Stimulated activated naive B cell treated with anti-CD40 and anti-IgM and Interleukin-4, amounts not matched to agents 10 μg/mL and 1 μg/mL and 100 μg/mL, for 72 hours (primary cell): ENCODE data around the gene CNOT8.
A peak's percentile ranks its signal among the peaks of the same experiment; 100 is the strongest.

ENCODE experiments used
- ATAC-seq, 2 donors: fragments of 150-1000 bp; cut with Tn5 transposase; replicated peaks; 2 replicates each; pipeline ENCODE4 v1.10.0; 2021; ENCODE audit warnings: moderate library complexity in 1 of 2
- DNase-seq: peaks from one replicate; pipeline ENCODE4 v3.0.0; 2021
- H3K27ac Mint-ChIP-seq: one replicate; pipeline ENCODE4 v1.8.0; 2022; ENCODE audit warnings: mild to moderate bottlenecking, mixed read lengths
- H3K27me3 Mint-ChIP-seq, 2 donors: one replicate each; pipeline ENCODE4 v1.8.0; 2022; ENCODE audit warnings: mixed read lengths in 2 of 2
- H3K36me3 Mint-ChIP-seq, 2 donors: one replicate each; pipeline ENCODE4 v1.8.0; 2022; ENCODE audit warnings: mixed read lengths in 2 of 2, mild to moderate bottlenecking in 1 of 2
- H3K4me1 Mint-ChIP-seq, 2 donors: one replicate each; pipeline ENCODE4 v1.8.0; 2022; ENCODE audit warnings: mixed read lengths in 2 of 2, mild to moderate bottlenecking in 1 of 2
- H3K4me3 Mint-ChIP-seq, 2 donors: one replicate each; pipeline ENCODE4 v1.8.0; 2022; ENCODE audit warnings: mild to moderate bottlenecking in 2 of 2, mixed read lengths in 2 of 2, moderate library complexity in 1 of 2
- H3K9me3 Mint-ChIP-seq, 2 donors: one replicate each; pipeline ENCODE4 v1.8.0; 2022; ENCODE audit warnings: mixed read lengths in 2 of 2, mild to moderate bottlenecking in 1 of 2

CNOT8 gene

GRCh38 chr5:154842689-154843530, 15.5 kb upstream of the CNOT8 start:
- H3K4me1 Mint-ChIP-seq = no peaks in the 10 kb centered on the region
- H3K36me3 Mint-ChIP-seq = peaks cover 9 to 26% of the 10 kb centered on the region in 2 donors
- H3K27me3 Mint-ChIP-seq = no peaks in the 10 kb centered on the region
- H3K27ac Mint-ChIP-seq = no peak overlapping the region
- no peak for DNase-seq
- no peak for ATAC-seq
- no peak overlapping the region for H3K4me3 Mint-ChIP-seq
- H3K9me3 Mint-ChIP-seq = no peaks in the 10 kb centered on the region

- no peaks in the 10 kb centered on the region for H3K27me3 Mint-ChIP-seq
- no peak overlapping the region for H3K27ac Mint-ChIP-seq
- H3K4me1 Mint-ChIP-seq = peaks cover 2 to 6% of the 10 kb centered on the region in 2 donors
- no peak overlapping the region for H3K4me3 Mint-ChIP-seq
- no peak for ATAC-seq
- DNase-seq = no peak
- peaks cover 6 to 22% of the 10 kb centered on the region in 2 donors for H3K36me3 Mint-ChIP-seq
- no peaks in the 10 kb centered on the region for H3K9me3 Mint-ChIP-seq
These were observed 13.6 kb upstream of the CNOT8 start for GRCh38 chr5:154844809-154845208.

- Mint-ChIP-seq H3K36me3 (peaks cover 10 to 21% of the 10 kb centered on the region in 2 donors), H3K9me3 (no peaks in the 10 kb centered on the region), H3K4me1 (peaks cover 8 to 18% of the 10 kb centered on the region in 2 donors), H3K27me3 (no peaks in the 10 kb centered on the region), H3K27ac (no peak overlapping the region), H3K4me3 (no peak overlapping the region)
- ATAC-seq (no peak), DNase-seq (no peak)
These were observed 9.1 kb upstream of the CNOT8 start for GRCh38 chr5:154849264-154849785.

- peaks cover 10 to 21% of the 10 kb centered on the region in 2 donors for H3K36me3 Mint-ChIP-seq
- H3K4me3 Mint-ChIP-seq = no peak overlapping the region
- no peaks in the 10 kb centered on the region for H3K27me3 Mint-ChIP-seq
- DNase-seq = no peak
- peak overlapping the region; percentile 17 for H3K27ac Mint-ChIP-seq
- peak in 1 of 2 donors; percentile 19 for ATAC-seq
- peaks cover 8 to 18% of the 10 kb centered on the region in 2 donors for H3K4me1 Mint-ChIP-seq
- no peaks in the 10 kb centered on the region for H3K9me3 Mint-ChIP-seq
These were observed 8.6 kb upstream of the CNOT8 start for GRCh38 chr5:154849791-154850201.

GRCh38 chr5:154850255-154851062, 8.0 kb upstream of the CNOT8 start, which contains the start of gene FAXDC2:
TSS of gene FAXDC2 (minus strand) at chr5:154850603. CDS start at chr5:154838178, 12,425 bp downstream.
- no peaks in the 10 kb centered on the region for H3K27me3 Mint-ChIP-seq
- no peak for DNase-seq
- peaks cover 8 to 18% of the 10 kb centered on the region in 2 donors for H3K4me1 Mint-ChIP-seq
- ATAC-seq = peak; percentile 75
- peaks cover 7 to 18% of the 10 kb centered on the region in 2 donors for H3K36me3 Mint-ChIP-seq
- peak within 1 kb of the TSS; percentile 3 to 21 for H3K4me3 Mint-ChIP-seq
- H3K9me3 Mint-ChIP-seq = no peaks in the 10 kb centered on the region
- H3K27ac Mint-ChIP-seq = peak within 1 kb of the TSS; percentile 17

- ATAC-seq = no peak
- H3K27me3 Mint-ChIP-seq = no peaks in the 10 kb centered on the region
- peaks cover 6 to 11% of the 10 kb centered on the region in 2 donors for H3K36me3 Mint-ChIP-seq
- no peak overlapping the region for H3K4me3 Mint-ChIP-seq
- no peak for DNase-seq
- H3K27ac Mint-ChIP-seq = no peak overlapping the region
- H3K4me1 Mint-ChIP-seq = peaks cover 8 to 18% of the 10 kb centered on the region in 2 donors
- no peaks in the 10 kb centered on the region for H3K9me3 Mint-ChIP-seq
These were observed 7.1 kb upstream of the CNOT8 start for GRCh38 chr5:154851351-154851750.

GRCh38 chr5:154857530-154858296, 714 bp upstream of the CNOT8 start:
- peak; percentile 64 to 70 for ATAC-seq
- peaks cover 15 to 21% of the 10 kb centered on the region in 2 donors for H3K36me3 Mint-ChIP-seq
- peak overlapping the region; percentile 94 to 97 for H3K4me3 Mint-ChIP-seq
- peak overlapping the region; percentile 98 for H3K27ac Mint-ChIP-seq
- DNase-seq = peak; percentile 81
- peaks cover 23 to 42% of the 10 kb centered on the region in 2 donors for H3K4me1 Mint-ChIP-seq
- no peaks in the 10 kb centered on the region for H3K9me3 Mint-ChIP-seq
- no peaks in the 10 kb centered on the region for H3K27me3 Mint-ChIP-seq

GRCh38 chr5:154858972-154859871, 795 bp downstream of the CNOT8 start:
- Mint-ChIP-seq H3K9me3 (no peaks in the 10 kb centered on the region), H3K27me3 (no peaks in the 10 kb centered on the region), H3K27ac (peak overlapping the region; percentile 98), H3K36me3 (peaks cover 16 to 21% of the 10 kb centered on the region in 2 donors), H3K4me1 (peaks cover 30 to 53% of the 10 kb centered on the region in 2 donors), H3K4me3 (peak overlapping the region; percentile 94 to 97)
- ATAC-seq = peak; percentile 24 to 25
- no peak for DNase-seq

- H3K9me3 Mint-ChIP-seq = no peaks in the 10 kb centered on the region
- peaks cover 21 to 22% of the 10 kb centered on the region in 2 donors for H3K36me3 Mint-ChIP-seq
- no peaks in the 10 kb centered on the region for H3K27me3 Mint-ChIP-seq
- H3K4me3 Mint-ChIP-seq = peak overlapping the region; percentile 94 to 97
- peaks cover 30 to 58% of the 10 kb centered on the region in 2 donors for H3K4me1 Mint-ChIP-seq
- DNase-seq = no peak
- H3K27ac Mint-ChIP-seq = peak overlapping the region; percentile 76
- no peak for ATAC-seq
These were observed 1.7 kb downstream of the CNOT8 start for GRCh38 chr5:154860123-154860522.

- Mint-ChIP-seq H3K4me1 (peaks cover 30 to 58% of the 10 kb centered on the region in 2 donors), H3K4me3 (peak overlapping the region; percentile 94 to 97), H3K9me3 (no peaks in the 10 kb centered on the region), H3K36me3 (peaks cover 28% of the 10 kb centered on the region in 2 donors), H3K27ac (peak overlapping the region; percentile 84), H3K27me3 (no peaks in the 10 kb centered on the region)
- no peak for DNase-seq
- no peak for ATAC-seq
These were observed 2.3 kb downstream of the CNOT8 start for GRCh38 chr5:154860765-154861164.

GRCh38 chr5:154861946-154862345, 3.5 kb downstream of the CNOT8 start:
- ATAC-seq = no peak
- no peaks in the 10 kb centered on the region for H3K27me3 Mint-ChIP-seq
- DNase-seq = no peak
- H3K27ac Mint-ChIP-seq = peak overlapping the region; percentile 59
- H3K4me1 Mint-ChIP-seq = peaks cover 29 to 54% of the 10 kb centered on the region in 2 donors
- H3K9me3 Mint-ChIP-seq = no peaks in the 10 kb centered on the region
- H3K4me3 Mint-ChIP-seq = peak overlapping the region in 1 of 2 donors; percentile 61
- H3K36me3 Mint-ChIP-seq = peaks cover 34% of the 10 kb centered on the region in 2 donors

- Mint-ChIP-seq H3K27me3 (no peaks in the 10 kb centered on the region), H3K4me1 (peaks cover 26 to 49% of the 10 kb centered on the region in 2 donors), H3K27ac (peak overlapping the region; percentile 11), H3K9me3 (no peaks in the 10 kb centered on the region), H3K36me3 (peaks cover 34 to 38% of the 10 kb centered on the region in 2 donors), H3K4me3 (peak overlapping the region; percentile 23 to 56)
- no peak for ATAC-seq
- DNase-seq = no peak
These were observed 4.3 kb downstream of the CNOT8 start for GRCh38 chr5:154862766-154863165.
